Bronchial epithelial cell (primary cell): Measurements from ENCODE around the gene PLA2G4D. TPM values are rescaled to one million over a fixed set of nuclear protein-coding genes. Genes with fewer than 3 reads are reported as not detected.

ENCODE experiments used
- DNase-seq: peaks from one replicate; pipeline ENCODE4 v3.0.0-alpha.2; 2010; ENCODE audit warnings: low read depth
- FAIRE-seq: peaks from 2 replicates; lab custom pipeline; 2011; peaks lifted over from hg19 to GRCh38; lab: Jason Lieb, UNC
- H3K27me3 ChIP-seq: 2 replicates; pipeline ENCODE4 v1.5.1; 2011; ENCODE audit warnings: low read length; ENCODE audit not compliant: control insufficient read depth, insufficient read depth
- H3K36me3 ChIP-seq: 2 replicates; pipeline ENCODE4 v1.5.1; 2011; ENCODE audit warnings: low read length; ENCODE audit not compliant: control insufficient read depth, insufficient read depth
- H3K4me3 ChIP-seq: 2 replicates; pipeline ENCODE4 v1.5.1; 2011; ENCODE audit warnings: mild to moderate bottlenecking, low read depth, low read length, control low read depth
- CTCF ChIP-seq: IDR thresholded peaks from 2 replicates; pipeline ENCODE4 v1.5.1; 2011; ENCODE audit warnings: mild to moderate bottlenecking, moderate library complexity, low read length, control low read depth, inconsistent platforms; ENCODE audit not compliant: insufficient read depth, severe bottlenecking
- total RNA-seq: library from RNA; depleted of rRNA; stranded (reverse); fragments of >200 nt; gene quantifications from 2 replicates; pipeline ENCODE4 v1.2.1, GENCODE V29; 2014

Gene PLA2G4D
- total RNA-seq, 1 donor from 2014 or later = under 0.01 TPM

GRCh38 chr15:42072141-42072685 is 22.1 kb downstream of the PLA2G4D start:
- Histone ChIP-seq H3K4me3 (no peak overlapping the region), H3K27me3 (no peaks in the 10 kb centered on the region), H3K36me3 (no peaks in the 10 kb centered on the region)
- DNase-seq = no peak
- TF ChIP-seq CTCF = no peak
- FAIRE-seq = no peak

- Histone ChIP-seq H3K4me3 (no peak overlapping the region), H3K36me3 (no peaks in the 10 kb centered on the region), H3K27me3 (no peaks in the 10 kb centered on the region)
- DNase-seq = no peak
- no peak for TF ChIP-seq CTCF
- no peak for FAIRE-seq
Observed at GRCh38 chr15:42071717-42072116, 22.6 kb downstream of the PLA2G4D start.

GRCh38 chr15:42070976-42071350 is 23.4 kb downstream of the PLA2G4D start:
- TF ChIP-seq CTCF = no peak
- Histone ChIP-seq H3K36me3 (no peaks in the 10 kb centered on the region), H3K4me3 (no peak overlapping the region), H3K27me3 (no peaks in the 10 kb centered on the region)
- DNase-seq = no peak
- no peak for FAIRE-seq

- DNase-seq = no peak
- no peaks in the 10 kb centered on the region for H3K27me3 ChIP-seq
- TF ChIP-seq CTCF = no peak
- no peak for FAIRE-seq
- H3K4me3 ChIP-seq = no peak overlapping the region
- H3K36me3 ChIP-seq = no peaks in the 10 kb centered on the region
Observed at GRCh38 chr15:42070279-42070975, 23.9 kb downstream of the PLA2G4D start.

- FAIRE-seq = no peak
- Histone ChIP-seq H3K27me3 (no peaks in the 10 kb centered on the region), H3K36me3 (no peaks in the 10 kb centered on the region), H3K4me3 (no peak overlapping the region)
- no peak for TF ChIP-seq CTCF
- no peak for DNase-seq
Observed at GRCh38 chr15:42069496-42070278, 24.7 kb downstream of the PLA2G4D start.
